ENCODE data around the gene KRTAP9-6.

- no peak for TF ChIP-seq CTCF (IDR thresholded peaks at IDR 0.05)
- no peak for TF ChIP-seq EZH2 (IDR thresholded peaks at IDR 0.05; ENCODE audit: borderline replicate concordance, insufficient read depth, low read depth, low read length, poor library complexity, severe bottlenecking)
These were observed 33.4 kb downstream of the KRTAP9-6 start for GRCh38 chr17:41298458-41299135.
